IMR-90 (cell line): Measurements from ENCODE around the gene CD209. TPM values are rescaled to one million over a fixed set of nuclear protein-coding genes. Genes with fewer than 3 reads are reported as not detected.

Source experiments
- ATAC-seq: fragments of 200-7000 bp; cut with Tn5 transposase; 2 replicates; pipeline ENCODE4 v1.9.1; 2020; ENCODE audit warnings: low read depth, mild to moderate bottlenecking, moderate library complexity
- BruUV-seq: library from RNA; stranded (reverse); fragments of 400-500 nt; replicated peaks from 2 replicates; lab custom pipeline; 2021; lab: Mats Ljungman, UMichigan
- CTCF ChIA-PET: fragments of 300-600 bp; formaldehyde crosslinking; extraction: SDS; loops from one replicate; lab custom pipeline; 2021; ENCODE audit warnings: antibody characterized with exemption; lab: Yijun Ruan, JAX
- POLR2A ChIA-PET: fragments of 300-600 bp; sonication (Branson Sonifier 250); formaldehyde crosslinking; loops from one replicate; lab custom pipeline; 2022; ENCODE audit warnings: antibody characterized with exemption; ENCODE audit not compliant: unreplicated experiment; lab: Charles Lee
- DNase-seq: peaks from one replicate; pipeline ENCODE4 v3.0.0; 2013
- H2AFZ ChIP-seq: replicated peaks from 2 replicates; pipeline ENCODE3; 2013; ENCODE audit warnings: low read length, mild to moderate bottlenecking; ENCODE audit not compliant: poor library complexity
- H2AK5ac ChIP-seq: 2 replicates; pipeline ENCODE4 v1.6.1; 2013; ENCODE audit warnings: low read depth, low read length, inconsistent platforms
- H2AK9ac ChIP-seq: replicated peaks from 2 replicates; pipeline ENCODE3; 2013; ENCODE audit warnings: mild to moderate bottlenecking, low read depth, low read length, moderate library complexity; ENCODE audit not compliant: poor library complexity
- H2BK120ac ChIP-seq: 2 replicates; pipeline ENCODE4 v1.6.1; 2013; ENCODE audit warnings: low read depth, low read length, inconsistent platforms
- H2BK15ac ChIP-seq: 3 replicates; pipeline ENCODE4 v1.6.1; 2013; ENCODE audit warnings: low read depth, low read length, inconsistent platforms
- H2BK20ac ChIP-seq: 2 replicates; pipeline ENCODE4 v1.6.1; 2013; ENCODE audit warnings: low read depth, mild to moderate bottlenecking, inconsistent platforms, low read length, moderate library complexity
- H2BK5ac ChIP-seq: 2 replicates; pipeline ENCODE4 v1.6.1; 2013; ENCODE audit warnings: mild to moderate bottlenecking, low read depth, low read length, inconsistent platforms; ENCODE audit not compliant: poor library complexity, severe bottlenecking
- H3K14ac ChIP-seq: replicated peaks from 2 replicates; pipeline ENCODE4 v1.6.1; 2013; ENCODE audit warnings: low read depth, low read length, inconsistent platforms
- H3K18ac ChIP-seq: 2 replicates; pipeline ENCODE4 v1.6.1; 2013; ENCODE audit warnings: low read depth, low read length, control low read depth
- H3K23ac ChIP-seq: 2 replicates; pipeline ENCODE4 v1.6.1; 2013; ENCODE audit warnings: low read depth, low read length, inconsistent platforms
- H3K27ac ChIP-seq: 2 replicates; pipeline ENCODE4 v1.5.1; 2013; ENCODE audit warnings: mild to moderate bottlenecking, control low read depth, low read length; ENCODE audit not compliant: insufficient read depth
- H3K27me3 ChIP-seq: 2 replicates; pipeline ENCODE4 v1.6.1; 2013; ENCODE audit warnings: low read length; ENCODE audit not compliant: control insufficient read depth, insufficient read depth
- H3K36me3 ChIP-seq: 2 replicates; pipeline ENCODE4 v1.6.1; 2013; ENCODE audit warnings: low read length, mixed read lengths; ENCODE audit not compliant: control insufficient read depth, insufficient read depth
- H3K4ac ChIP-seq: 2 replicates; pipeline ENCODE4 v1.6.1; 2013; ENCODE audit warnings: low read depth, low read length, inconsistent platforms
- H3K4me1 ChIP-seq: 2 replicates; pipeline ENCODE4 v1.6.1; 2013; ENCODE audit warnings: low read length, mixed read lengths; ENCODE audit not compliant: control insufficient read depth, insufficient read depth
- H3K4me2 ChIP-seq: 2 replicates; pipeline ENCODE4 v1.6.1; 2013; ENCODE audit warnings: low read depth, mild to moderate bottlenecking, control low read depth, low read length, moderate library complexity
- H3K4me3 ChIP-seq: 2 replicates; pipeline ENCODE4 v1.5.1; 2013; ENCODE audit warnings: low read depth, mild to moderate bottlenecking, control low read depth, low read length, moderate library complexity; ENCODE audit not compliant: insufficient read depth
- H3K56ac ChIP-seq: 2 replicates; pipeline ENCODE4 v1.6.1; 2013; ENCODE audit warnings: low read length, inconsistent platforms; ENCODE audit not compliant: insufficient read depth; ENCODE audit errors: extremely low read depth
- H3K79me1 ChIP-seq, 2 experiments: 2 replicates each; pipeline ENCODE4 v1.6.1; 2013; ENCODE audit warnings: low read length in 2 of 2, inconsistent platforms in 1 of 2, low read depth in 1 of 2
- H3K9ac ChIP-seq: 2 replicates; pipeline ENCODE4 v1.6.1; 2013; ENCODE audit warnings: low read depth, low read length, control low read depth
- H3K9me1 ChIP-seq: 2 replicates; pipeline ENCODE4 v1.6.1; 2013; ENCODE audit warnings: low read length, inconsistent platforms; ENCODE audit not compliant: insufficient read depth
- H3K9me3 ChIP-seq: 2 replicates; pipeline ENCODE4 v1.6.1; 2013; ENCODE audit warnings: low read length; ENCODE audit not compliant: control insufficient read depth, insufficient read depth
- H4K20me1 ChIP-seq: 2 replicates; pipeline ENCODE4 v1.6.1; 2013; ENCODE audit warnings: low read length, inconsistent platforms; ENCODE audit not compliant: insufficient read depth
- H4K5ac ChIP-seq: 2 replicates; pipeline ENCODE4 v1.6.1; 2013; ENCODE audit warnings: mild to moderate bottlenecking, low read depth, low read length, control low read depth
- H4K8ac ChIP-seq, 2 experiments: 2 replicates each; pipeline ENCODE4 v1.6.1; 2013; ENCODE audit warnings: low read depth in 2 of 2, low read length in 2 of 2, control low read depth in 1 of 2, inconsistent platforms in 1 of 2
- H4K91ac ChIP-seq: 2 replicates; pipeline ENCODE4 v1.6.1; 2013; ENCODE audit warnings: low read depth, low read length, inconsistent platforms; ENCODE audit not compliant: insufficient read depth
- BHLHE40 ChIP-seq: fragments of 150-350 bp; IDR thresholded peaks from 2 replicates; pipeline ENCODE4 v1.6.1; 2016; ENCODE audit warnings: mild to moderate bottlenecking, low read depth, low read length
- CEBPB ChIP-seq: IDR thresholded peaks from 2 replicates; pipeline ENCODE4 v1.6.1; 2012; ENCODE audit warnings: low read depth, low read length, improper control_type of control experiment
- CHD1 ChIP-seq: IDR thresholded peaks from 2 replicates; pipeline ENCODE4 v1.6.1; 2012; ENCODE audit warnings: low read depth, low read length, improper control_type of control experiment
- FOS ChIP-seq: fragments of 150-350 bp; IDR thresholded peaks from 2 replicates; pipeline ENCODE4 v1.6.1; 2016; ENCODE audit warnings: low read depth, low read length
- MAFK ChIP-seq: IDR thresholded peaks from 2 replicates; pipeline ENCODE4 v1.6.1; 2012; ENCODE audit warnings: low read depth, low read length, improper control_type of control experiment
- MAZ ChIP-seq: IDR thresholded peaks from 2 replicates; pipeline ENCODE4 v1.6.1; 2012; ENCODE audit warnings: low read depth, mild to moderate bottlenecking, low read length, improper control_type of control experiment, moderate library complexity, borderline replicate concordance
- MXI1 ChIP-seq: IDR thresholded peaks from 2 replicates; pipeline ENCODE4 v1.6.1; 2012; ENCODE audit warnings: low read depth, mild to moderate bottlenecking, low read length, moderate library complexity, borderline replicate concordance
- NFE2L2 ChIP-seq: fragments of 150-350 bp; IDR thresholded peaks from 2 replicates; pipeline ENCODE4 v1.6.1; 2016; ENCODE audit warnings: low read depth, mild to moderate bottlenecking, low read length
- POLR2A ChIP-seq: IDR thresholded peaks from 2 replicates; pipeline ENCODE4 v1.6.1; 2012; ENCODE audit warnings: mild to moderate bottlenecking, low read depth, low read length
- RAD21 ChIP-seq: IDR thresholded peaks from 2 replicates; pipeline ENCODE4 v1.6.1; 2012; ENCODE audit warnings: low read length, improper control_type of control experiment
- RCOR1 ChIP-seq: IDR thresholded peaks from 2 replicates; pipeline ENCODE4 v1.6.1; 2012; ENCODE audit warnings: mild to moderate bottlenecking, low read length, improper control_type of control experiment; ENCODE audit not compliant: insufficient replicate concordance
- RFX5 ChIP-seq: IDR thresholded peaks from 2 replicates; pipeline ENCODE4 v1.8.0; 2012; ENCODE audit warnings: low read depth, mild to moderate bottlenecking, low read length, moderate library complexity
- SMC3 ChIP-seq: fragments of 150-350 bp; IDR thresholded peaks from 2 replicates; pipeline ENCODE4 v1.6.1; 2016; ENCODE audit warnings: low read depth, mild to moderate bottlenecking, antibody characterized with exemption, low read length, moderate library complexity
- WGBS, 2 experiments: methylation state at CpG; one replicate each; pipeline versions ENCODE4 v1.1.5 to v1.1.7; 2013; ENCODE audit warnings: missing lambda C conversion rate in 2 of 2; ENCODE audit not compliant: insufficient read length in 1 of 2; ENCODE audit errors: extremely low coverage in 2 of 2; 5-methylcytosine and 5-hydroxymethylcytosine counted together
- dilution Hi-C: fragments of 300-500 bp; cut with HindIII; formaldehyde crosslinking; loops from one replicate; pipeline ENCODE4 v1.14.3; 2018; ENCODE audit warnings: low sequenced_read_pairs; ENCODE audit not compliant: unreplicated experiment
- in situ Hi-C: fragments of 300-500 bp; cut with MboI; formaldehyde crosslinking; loops from 3 replicates; pipeline ENCODE4 v1.14.3; 2019; ENCODE audit warnings: low sequenced_read_pairs, inconsistent platforms, mixed read lengths
- intact Hi-C: fragments of 100-400 bp; cut with micrococcal nuclease; formaldehyde crosslinking; loops from 2 replicates; pipeline ENCODE4 v1.10.0; 2022
- polyA plus RNA-seq, 3 experiments: library from polyadenylated mRNA; depleted of rRNA; stranded (reverse); fragments of >200 nt; gene quantifications; 2 replicates each; pipeline ENCODE4 v1.2.3, GENCODE V29; 2012; ENCODE audit warnings: low replicate concordance in 1 of 3
- total RNA-seq: library from RNA; depleted of rRNA; stranded (reverse); fragments of >200 nt; gene quantifications from 2 replicates; pipeline ENCODE4 v1.2.3, GENCODE V29; 2012
- TF ChIP-seq, protein P1 (sequence below): fragments of 150-350 bp; IDR thresholded peaks from 2 replicates; pipeline ENCODE4 v1.6.1; 2016; ENCODE audit warnings: low read depth, mild to moderate bottlenecking, low read length, moderate library complexity, borderline replicate concordance
- TF ChIP-seq, protein P2 (sequence below): fragments of 150-350 bp; IDR thresholded peaks from 2 replicates; pipeline ENCODE4 v1.6.1; 2017; ENCODE audit warnings: mild to moderate bottlenecking, antibody characterized with exemption, low read length, low read depth
- TF ChIP-seq, protein P3 (sequence below): conservative IDR thresholded peaks from 2 replicates; pipeline ENCODE4 v1.5.1; 2012; ENCODE audit warnings: mild to moderate bottlenecking, low read depth, low read length, improper control_type of control experiment

CD209 gene
- total and polyA plus RNA-seq, 2 of the 4 experiments (the other 2 are of a cell fraction): not detected

DNA sequence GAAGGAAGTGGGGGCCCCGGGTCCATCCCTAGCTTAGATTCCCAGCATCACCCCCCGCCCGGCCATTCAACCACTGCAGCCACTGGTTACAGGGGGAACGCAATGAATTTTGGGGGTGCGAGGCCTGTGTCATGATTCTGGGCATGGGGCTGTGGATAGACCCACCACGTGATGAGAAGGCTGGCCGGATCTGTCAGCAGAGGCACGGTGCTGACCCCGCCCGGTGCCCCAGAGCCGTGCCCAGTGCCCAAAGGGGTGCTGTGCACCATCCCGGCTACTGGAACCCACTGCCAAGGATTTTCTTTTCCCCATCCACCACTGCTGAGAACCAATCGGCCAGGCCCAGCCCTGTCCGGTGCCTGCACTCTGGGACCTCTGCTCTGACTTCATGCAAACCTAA, 43.1 kb upstream of the CD209 start:
- H3K27me3 ChIP-seq: peaks cover 29% of the 10 kb centered on the region
- intact Hi-C loops: no loop called here
- in situ Hi-C loops: loop anchor here (10.0 kb wide), 1 partner anchor 106 kb away; the partner anchor contains the start of gene TRAPPC5
- H3K14ac ChIP-seq: no peak overlapping the region
- 0 out of 2 replicates have a peak, but pooled peaks cover 3% of the 10 kb centered on the region for H3K9me1 ChIP-seq
- no peak overlapping the region for H3K9ac ChIP-seq
- peaks cover 3% of the 10 kb centered on the region for H3K4me1 ChIP-seq
- H2AK9ac ChIP-seq: no peak overlapping the region
- H2AK5ac ChIP-seq: no peak overlapping the region
- H4K91ac ChIP-seq: no peak overlapping the region
- DNase-seq (no peak), ATAC-seq (no peak)
- no peak overlapping the region for H3K18ac ChIP-seq
- H3K4ac ChIP-seq: no peak overlapping the region
- H3K56ac ChIP-seq: no peak overlapping the region
- no TSS peak for BruUV-seq
- no peak overlapping the region for H2BK15ac ChIP-seq
- H4K5ac ChIP-seq: no peak overlapping the region
- H3K36me3 ChIP-seq: no peaks in the 10 kb centered on the region
- no peak overlapping the region for H4K8ac ChIP-seq
- no peak overlapping the region for H3K4me2 ChIP-seq
- no peak overlapping the region for H3K27ac ChIP-seq
- ChIA-PET POLR2A (no interaction called here), CTCF (interaction anchor here (1.6 kb wide), 1 partner anchor 9 kb away, joined by 3 read pairs; no protein-coding TSS in a partner anchor)
- no peaks in the 10 kb centered on the region for H3K79me1 ChIP-seq
- H4K20me1 ChIP-seq: no peaks in the 10 kb centered on the region
- no peak overlapping the region for H2BK20ac ChIP-seq
- no peak overlapping the region for H2AFZ ChIP-seq
- H3K4me3 ChIP-seq: no peak overlapping the region
- H3K9me3 ChIP-seq: no peaks in the 10 kb centered on the region; the same call in 1 of the 2 replicates
- dilution Hi-C loops: no loop called here
- no peak overlapping the region for H3K23ac ChIP-seq
- no peak for TF ChIP-seq SMC3
- TF ChIP-seq, protein P1, sequence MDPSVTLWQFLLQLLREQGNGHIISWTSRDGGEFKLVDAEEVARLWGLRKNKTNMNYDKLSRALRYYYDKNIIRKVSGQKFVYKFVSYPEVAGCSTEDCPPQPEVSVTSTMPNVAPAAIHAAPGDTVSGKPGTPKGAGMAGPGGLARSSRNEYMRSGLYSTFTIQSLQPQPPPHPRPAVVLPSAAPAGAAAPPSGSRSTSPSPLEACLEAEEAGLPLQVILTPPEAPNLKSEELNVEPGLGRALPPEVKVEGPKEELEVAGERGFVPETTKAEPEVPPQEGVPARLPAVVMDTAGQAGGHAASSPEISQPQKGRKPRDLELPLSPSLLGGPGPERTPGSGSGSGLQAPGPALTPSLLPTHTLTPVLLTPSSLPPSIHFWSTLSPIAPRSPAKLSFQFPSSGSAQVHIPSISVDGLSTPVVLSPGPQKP: no peak
- TF ChIP-seq CHD1: no peak
- TF ChIP-seq CEBPB: no peak
- TF ChIP-seq MAFK: no peak
- no peak for TF ChIP-seq MXI1
- TF ChIP-seq RCOR1: no peak
- no peak for TF ChIP-seq BHLHE40
- TF ChIP-seq POLR2A: no peak
- TF ChIP-seq, protein P2, sequence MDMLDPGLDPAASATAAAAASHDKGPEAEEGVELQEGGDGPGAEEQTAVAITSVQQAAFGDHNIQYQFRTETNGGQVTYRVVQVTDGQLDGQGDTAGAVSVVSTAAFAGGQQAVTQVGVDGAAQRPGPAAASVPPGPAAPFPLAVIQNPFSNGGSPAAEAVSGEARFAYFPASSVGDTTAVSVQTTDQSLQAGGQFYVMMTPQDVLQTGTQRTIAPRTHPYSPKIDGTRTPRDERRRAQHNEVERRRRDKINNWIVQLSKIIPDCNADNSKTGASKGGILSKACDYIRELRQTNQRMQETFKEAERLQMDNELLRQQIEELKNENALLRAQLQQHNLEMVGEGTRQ: no peak
- TF ChIP-seq RFX5: no peak
- TF ChIP-seq FOS: no peak
- TF ChIP-seq MAZ: no peak
- TF ChIP-seq RAD21: no peak
- no peak for TF ChIP-seq NFE2L2
- TF ChIP-seq, protein P3, sequence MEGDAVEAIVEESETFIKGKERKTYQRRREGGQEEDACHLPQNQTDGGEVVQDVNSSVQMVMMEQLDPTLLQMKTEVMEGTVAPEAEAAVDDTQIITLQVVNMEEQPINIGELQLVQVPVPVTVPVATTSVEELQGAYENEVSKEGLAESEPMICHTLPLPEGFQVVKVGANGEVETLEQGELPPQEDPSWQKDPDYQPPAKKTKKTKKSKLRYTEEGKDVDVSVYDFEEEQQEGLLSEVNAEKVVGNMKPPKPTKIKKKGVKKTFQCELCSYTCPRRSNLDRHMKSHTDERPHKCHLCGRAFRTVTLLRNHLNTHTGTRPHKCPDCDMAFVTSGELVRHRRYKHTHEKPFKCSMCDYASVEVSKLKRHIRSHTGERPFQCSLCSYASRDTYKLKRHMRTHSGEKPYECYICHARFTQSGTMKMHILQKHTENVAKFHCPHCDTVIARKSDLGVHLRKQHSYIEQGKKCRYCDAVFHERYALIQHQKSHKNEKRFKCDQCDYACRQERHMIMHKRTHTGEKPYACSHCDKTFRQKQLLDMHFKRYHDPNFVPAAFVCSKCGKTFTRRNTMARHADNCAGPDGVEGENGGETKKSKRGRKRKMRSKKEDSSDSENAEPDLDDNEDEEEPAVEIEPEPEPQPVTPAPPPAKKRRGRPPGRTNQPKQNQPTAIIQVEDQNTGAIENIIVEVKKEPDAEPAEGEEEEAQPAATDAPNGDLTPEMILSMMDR: no peak
- no peak overlapping the region for H2BK5ac ChIP-seq
- WGBS, 2 experiments: 88% methylated on average over 8 of the region's 14 CpGs; no CpG with 5 or more reads in 1 of the 2 experiments
- H2BK120ac ChIP-seq: no peak overlapping the region
